ENCODE results near the gene SREBF1.

Gene SREBF1

DNA sequence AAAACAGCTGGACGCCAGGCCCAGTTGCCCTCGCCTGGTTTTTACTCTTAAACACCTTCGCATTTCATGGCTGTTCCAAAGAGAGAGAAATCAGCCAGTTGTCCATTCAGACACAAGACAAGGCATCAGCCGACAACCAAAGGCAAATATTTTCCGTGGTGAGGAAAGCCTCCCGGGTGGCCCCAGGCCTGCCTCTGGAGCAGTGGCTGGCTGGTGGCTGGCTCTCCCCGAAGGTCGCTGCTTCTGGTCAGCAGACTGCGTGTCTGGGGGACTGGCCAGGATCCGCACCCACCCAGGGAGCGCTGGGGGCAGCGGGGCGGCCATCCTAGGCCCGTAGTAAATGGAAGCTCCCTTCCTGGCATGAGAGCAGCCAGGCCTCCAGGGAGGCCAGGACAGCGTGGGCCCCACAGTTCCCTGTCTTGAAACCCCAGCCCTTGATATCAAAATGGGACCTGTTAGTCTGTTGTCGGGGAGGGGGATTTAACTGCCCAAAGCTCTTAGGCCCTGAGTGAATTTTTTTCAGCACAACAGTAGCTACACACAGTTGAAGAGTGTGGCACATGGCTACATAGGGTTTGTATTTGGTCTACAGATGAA is 57.7 kb downstream of the SREBF1 start:
- no peak for DNase-seq (ENCODE audit: low spot score)

DNA sequence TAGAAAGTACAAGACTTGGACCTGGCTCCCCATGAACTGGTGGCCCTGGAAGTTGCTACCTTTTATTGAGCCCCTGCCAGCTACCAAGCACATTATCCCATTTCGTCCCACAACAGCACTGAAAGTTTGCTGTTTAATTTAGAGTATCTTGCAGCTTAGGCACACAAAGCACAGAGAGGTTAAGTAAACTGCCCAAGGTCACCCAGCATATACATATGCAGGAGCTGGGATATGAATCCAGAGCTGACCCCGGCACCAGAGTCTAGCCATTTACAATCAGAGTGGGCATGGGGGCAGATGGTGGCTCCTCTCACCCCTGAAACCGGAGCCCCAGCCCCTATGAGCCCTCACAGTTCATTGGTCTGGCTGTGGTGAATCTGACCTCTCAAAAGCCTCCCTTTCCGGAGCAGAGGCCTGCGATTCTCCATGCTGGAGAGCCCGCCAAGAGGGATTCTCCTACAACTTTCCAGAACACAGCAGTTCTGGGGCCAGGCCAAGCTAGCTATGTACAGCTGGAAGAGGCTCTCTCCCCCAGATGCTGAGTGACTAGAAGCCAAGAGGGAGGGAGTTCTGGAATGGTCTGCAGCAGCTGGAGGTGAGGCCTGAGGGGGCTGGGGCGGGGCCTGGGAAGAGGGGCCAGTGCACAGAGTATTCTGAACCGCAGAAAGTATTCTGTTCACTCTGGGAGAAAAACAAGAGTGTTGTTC is 58.3 kb downstream of the SREBF1 start:
- no peak for DNase-seq (ENCODE audit: low spot score)

DNA sequence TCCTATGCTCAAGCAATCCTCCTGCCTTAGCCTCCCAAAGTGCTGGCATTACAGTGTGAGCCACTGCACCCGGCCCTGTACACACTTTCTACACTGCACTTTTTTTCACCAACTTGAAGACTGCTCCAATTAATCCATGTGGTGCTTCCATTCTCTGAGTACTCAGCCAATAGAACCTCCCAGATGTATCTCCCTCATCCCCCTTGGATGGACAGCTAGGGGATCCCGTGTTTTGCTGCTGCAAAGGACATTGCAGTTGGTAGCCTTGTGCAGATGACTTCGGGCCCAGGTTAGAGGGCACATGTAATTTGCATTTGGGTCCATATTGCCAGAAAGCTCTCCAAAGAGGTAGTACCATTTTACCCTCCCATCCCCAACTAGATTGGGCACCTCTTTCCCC is 59.9 kb downstream of the SREBF1 start:
- DNase-seq (ENCODE audit: low spot score), result no peak

DNA sequence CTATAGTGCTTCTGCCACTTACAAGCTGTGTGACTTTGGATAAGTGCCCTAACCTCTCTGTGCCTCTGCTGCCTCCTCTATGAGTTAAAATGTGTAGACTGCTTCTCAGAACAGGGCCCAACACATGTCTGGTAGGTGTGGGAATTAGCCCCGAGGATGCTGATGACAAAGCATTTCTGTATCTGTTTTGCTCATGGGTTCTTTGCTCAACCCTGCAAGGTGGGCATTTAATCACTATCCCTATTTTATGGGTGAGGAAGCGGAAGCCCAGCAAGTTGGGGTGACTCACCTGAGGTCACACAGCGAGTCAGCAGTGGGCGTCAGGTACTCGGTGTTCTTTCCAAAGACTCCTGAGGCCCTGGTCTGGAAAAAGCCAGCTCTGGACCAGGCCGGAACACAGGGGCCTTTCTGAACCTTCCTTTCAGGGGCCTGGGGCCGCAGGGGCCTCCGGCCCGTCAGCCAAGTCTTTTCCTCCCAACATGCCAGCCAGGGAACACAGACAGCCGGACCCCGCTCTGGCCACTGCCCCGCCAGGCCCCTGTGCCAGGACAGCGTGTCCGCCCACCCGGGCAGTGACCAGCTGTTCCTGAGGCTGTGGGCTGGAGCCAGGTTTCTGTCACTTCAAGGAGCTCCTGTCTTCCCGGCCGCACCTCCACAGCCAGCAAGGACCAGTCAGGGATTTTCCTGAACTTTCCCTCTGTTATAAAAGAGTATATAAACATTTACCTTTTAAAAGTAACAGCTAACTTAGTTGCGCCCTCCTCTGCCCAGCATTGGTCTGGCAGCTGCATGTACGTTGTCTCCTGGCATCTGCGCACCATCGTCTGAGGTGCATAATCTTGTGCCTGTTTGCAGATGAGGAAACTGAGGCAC is 62.5 kb downstream of the SREBF1 start:
- no peak for DNase-seq (ENCODE audit: low spot score)

DNA sequence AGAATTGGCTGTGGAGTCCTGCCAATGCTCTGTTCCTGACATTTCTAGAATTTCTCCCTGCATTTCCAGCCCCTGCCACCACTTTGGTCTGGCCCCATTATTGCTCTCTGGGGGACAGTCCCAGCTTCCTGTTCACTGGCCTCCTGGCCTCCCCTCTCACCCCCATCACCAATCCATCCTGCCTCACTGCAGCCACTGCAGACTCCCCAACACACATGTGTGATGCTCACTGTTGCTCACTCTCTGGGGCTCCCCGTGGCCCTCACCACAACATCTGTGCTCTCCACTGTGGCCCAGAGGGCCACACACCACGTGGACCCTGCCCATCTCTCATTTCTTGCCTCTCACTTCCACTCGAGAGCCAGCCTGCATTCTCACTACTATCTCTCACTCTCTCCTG is 64.6 kb downstream of the SREBF1 start:
- DNase-seq (ENCODE audit: low spot score), result no peak

DNA sequence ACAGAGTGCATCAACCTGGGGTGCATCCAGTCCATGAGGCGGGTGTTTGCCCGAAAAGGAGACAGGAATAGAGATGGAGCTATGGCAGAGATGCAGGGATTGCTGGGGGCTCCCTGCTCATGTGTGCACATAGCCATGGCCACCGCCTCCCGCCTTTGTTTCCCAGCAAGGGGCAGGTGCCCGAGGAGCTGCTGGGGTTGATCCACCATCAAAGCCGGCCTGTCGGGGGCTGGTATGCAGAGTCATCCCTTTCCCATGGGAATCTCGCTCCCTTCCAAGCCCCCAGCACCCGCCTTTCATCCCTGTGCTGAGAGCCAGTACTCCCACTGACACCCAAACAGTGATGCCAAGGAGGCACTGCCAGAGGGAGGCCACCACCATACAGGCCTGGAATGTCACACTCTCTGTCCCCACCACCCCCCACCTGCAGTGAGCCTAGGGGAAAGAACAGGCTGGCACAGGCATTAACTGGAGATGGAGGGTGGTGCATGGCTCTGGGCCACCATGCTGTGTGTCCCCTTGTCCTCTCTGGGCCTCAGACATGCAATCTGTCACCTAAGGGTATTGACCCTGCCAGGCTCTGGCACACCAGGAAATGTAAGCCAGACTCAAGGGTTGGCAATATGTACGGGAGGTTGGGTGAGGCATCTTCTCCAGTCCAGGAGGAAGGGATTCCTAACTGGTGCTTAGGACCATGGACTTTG is 65.1 kb downstream of the SREBF1 start:
- no peak for DNase-seq (ENCODE audit: low spot score)

DNA sequence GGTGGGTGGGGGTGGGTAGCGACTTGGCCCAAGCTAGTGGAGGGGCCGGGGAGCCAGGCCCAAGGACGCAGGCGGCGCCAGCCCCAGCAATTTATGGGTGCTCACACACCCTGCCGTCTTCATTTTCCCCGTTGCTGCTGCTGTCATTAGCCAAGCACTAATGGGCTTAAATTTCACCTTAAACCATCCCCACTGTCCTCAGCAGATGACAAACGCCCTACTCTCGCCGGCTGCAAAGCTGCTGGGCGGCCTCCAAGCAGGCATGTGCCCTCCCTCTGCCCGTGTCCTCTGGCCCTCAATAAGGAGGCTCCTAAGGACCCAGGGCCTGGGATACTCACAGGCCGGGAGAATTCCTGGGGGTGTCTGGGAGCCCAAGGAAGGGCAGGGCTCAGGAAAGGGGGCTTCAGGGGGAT is 66.1 kb downstream of the SREBF1 start:
- no peak for DNase-seq (ENCODE audit: low spot score)

DNA sequence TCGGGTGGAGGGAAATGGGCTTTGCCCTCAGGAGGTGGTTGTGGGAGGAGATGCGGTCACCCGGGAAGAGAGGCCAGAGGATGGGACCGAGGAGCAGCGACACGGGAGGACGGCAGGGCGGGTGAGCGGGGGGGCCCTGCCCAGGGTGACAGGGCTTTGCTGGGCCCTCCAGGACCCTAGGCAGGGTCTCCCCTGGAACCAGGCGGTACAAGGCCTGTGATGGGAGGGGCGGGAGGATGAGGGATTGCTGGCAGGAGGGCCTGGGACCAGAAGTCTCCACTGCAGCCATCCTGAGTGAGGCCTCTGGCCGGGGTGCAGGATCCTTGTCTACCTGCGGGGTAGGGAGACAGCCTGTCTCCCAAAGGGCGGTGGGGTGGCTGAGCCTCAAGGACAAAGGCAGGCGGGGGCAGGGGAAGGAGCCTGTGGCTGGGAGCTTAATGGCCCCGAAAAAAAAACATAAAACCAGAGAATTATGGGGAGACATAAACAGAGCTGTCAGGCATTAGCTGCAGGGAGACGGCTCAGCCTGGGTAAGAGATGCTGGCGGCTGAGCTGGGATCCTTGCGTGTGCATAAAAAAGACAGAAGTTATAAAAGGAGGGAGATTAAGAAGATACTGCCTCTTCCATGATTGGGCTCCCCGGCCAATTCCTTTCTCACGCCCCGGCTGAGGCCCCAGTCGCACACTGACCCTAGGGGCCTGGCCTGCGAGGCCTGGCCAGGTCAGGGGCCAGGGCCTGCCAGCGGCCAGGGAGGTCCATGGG is 66.7 kb downstream of the SREBF1 start:
- DNase-seq (ENCODE audit: low spot score), result no peak

DNA sequence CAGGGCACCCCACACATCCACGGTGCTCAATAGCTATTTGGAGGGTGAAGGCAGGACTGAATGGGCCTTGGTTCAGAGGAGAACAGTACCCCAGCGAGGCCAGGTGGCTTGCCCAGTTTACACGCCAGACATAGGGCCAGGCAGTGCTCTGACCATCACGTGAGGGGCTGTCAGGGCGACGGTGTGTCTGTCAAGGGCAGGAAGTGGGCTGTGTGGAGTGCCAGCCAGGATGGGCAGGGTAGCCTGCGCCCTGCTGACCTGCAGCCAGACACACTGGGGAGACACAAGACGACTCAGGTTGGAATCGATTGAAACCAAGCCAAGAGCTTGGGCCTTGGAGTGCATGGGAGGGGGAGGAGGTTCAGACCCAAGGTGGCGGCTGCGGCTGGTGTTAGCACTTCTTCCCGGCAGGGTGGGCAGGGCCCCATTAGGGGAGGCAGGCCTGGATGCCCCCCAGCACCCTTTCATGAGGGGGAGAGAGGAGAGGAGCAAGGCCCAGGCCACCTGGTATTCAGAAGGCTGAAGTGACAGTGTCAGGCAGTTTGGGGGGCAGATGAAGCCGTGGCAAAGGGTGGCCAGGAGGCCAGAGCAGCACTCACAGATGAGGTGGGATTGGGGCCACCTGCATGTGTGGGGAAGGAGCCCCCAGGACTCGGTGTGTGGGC is 68.2 kb downstream of the SREBF1 start:
- DNase-seq (ENCODE audit: low spot score), result no peak

DNA sequence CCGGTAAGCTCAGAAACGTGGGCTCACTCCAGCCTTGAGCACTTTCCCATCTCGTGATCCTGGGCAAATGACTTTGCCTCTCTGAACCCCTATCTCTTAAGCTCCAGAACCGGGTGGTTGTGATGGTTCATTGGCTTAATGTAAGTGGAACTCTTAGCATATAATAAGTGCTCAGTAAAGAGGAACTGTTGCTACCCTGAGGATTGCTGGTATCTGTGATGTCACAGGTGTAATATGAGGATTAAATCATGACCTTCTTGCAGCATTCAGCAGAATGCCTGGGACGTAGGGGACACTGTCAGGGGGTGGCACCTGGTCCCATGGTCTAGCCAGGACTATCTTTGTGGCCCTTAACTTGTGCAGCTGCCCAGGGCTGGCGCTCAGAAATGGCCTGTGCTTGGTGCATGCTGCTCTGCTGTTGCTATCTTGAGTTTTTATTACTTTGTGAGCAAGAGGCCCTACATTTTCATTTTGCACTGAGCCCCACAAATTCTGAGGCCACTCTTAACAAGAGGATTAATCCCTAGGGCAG is 68.8 kb downstream of the SREBF1 start:
- DNase-seq (ENCODE audit: low spot score), result no peak

DNA sequence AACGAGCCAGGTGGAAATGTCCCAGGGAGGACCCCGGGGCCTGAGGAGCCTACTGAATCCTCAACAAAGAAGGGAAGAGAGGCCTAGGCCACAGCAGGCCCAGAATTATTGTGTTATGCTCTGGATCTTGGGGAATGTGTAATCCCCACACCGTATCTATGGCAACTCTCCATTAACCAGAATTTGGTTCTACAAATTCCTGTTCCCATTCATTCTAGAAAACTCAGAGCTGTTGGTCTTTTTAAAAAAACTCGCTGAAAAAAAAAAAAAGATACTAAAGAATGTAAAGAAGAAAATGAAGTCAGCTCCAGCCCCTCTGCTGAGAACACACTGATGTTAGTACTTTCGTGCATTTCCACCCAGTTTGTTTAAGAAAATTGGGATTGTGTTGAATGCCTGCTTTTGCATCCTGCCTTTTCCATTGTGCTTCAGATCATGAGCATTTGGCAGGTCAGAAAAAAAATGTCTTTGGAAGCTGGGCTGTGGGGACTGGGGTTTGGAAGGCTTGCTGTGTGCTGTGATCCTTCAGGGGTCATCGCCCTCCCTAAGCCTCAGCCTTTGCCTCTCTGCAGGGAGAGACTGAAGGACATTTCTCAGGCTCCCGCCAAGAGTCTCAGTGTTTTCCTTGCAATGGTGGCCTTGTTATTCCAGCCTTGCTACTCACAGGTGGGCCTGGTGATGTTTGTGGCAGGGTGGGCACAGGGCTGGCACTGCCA is 69.5 kb downstream of the SREBF1 start:
- no peak for DNase-seq (ENCODE audit: low spot score)

DNA sequence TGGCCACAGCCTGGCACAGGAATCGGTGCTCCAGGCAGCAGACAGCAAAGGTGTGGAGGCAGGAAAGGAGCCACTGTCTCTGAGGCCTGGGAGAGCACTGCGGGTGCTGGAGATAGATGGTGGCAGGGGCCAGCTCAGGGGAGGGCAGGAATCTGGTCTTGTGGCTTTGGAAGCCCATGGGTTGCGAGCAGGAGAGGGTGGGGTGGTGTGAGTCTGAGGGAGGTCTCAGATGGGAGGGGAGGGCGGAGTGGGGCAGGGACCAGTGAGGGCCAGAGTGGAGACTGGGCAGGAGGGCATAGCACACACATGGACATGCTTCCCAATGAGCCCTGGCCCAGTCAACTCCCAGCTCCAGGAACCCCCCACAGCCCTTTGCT is 70.1 kb downstream of the SREBF1 start:
- DNase-seq (ENCODE audit: low spot score), result no peak

DNA sequence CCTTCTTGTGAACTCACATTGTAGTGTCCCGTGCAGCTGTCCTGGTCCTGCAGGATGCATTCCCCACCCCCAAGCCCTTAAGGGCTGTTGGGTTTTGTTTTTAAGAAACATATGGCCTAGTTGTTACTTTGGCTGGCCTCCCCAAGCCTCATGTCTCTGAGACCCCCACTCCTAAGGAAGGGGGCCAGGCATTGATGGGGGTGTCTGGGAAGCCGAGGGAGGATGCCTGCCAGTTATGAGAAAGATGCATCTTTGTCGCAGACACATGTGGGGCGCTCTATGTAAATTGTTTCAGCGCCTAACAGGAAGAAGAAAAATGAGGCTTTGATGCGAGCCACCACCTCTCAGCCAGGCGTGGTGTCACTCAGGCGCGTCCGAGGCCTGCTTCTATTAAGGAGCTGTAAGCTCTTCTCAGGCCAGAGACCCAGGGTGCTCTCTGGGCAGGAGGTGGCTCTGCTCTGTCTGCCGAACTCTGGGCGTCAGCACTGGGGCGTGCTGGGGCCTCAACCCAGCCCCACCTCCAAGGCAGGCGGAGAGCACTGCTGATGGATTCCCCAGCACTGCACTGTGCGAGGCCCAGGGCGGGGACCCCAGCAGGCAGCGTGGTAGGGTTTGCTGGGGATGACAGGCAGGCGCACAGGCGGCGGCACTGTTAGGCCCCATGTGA is 70.6 kb downstream of the SREBF1 start:
- DNase-seq (ENCODE audit: low spot score), result peak; percentile 80

DNA sequence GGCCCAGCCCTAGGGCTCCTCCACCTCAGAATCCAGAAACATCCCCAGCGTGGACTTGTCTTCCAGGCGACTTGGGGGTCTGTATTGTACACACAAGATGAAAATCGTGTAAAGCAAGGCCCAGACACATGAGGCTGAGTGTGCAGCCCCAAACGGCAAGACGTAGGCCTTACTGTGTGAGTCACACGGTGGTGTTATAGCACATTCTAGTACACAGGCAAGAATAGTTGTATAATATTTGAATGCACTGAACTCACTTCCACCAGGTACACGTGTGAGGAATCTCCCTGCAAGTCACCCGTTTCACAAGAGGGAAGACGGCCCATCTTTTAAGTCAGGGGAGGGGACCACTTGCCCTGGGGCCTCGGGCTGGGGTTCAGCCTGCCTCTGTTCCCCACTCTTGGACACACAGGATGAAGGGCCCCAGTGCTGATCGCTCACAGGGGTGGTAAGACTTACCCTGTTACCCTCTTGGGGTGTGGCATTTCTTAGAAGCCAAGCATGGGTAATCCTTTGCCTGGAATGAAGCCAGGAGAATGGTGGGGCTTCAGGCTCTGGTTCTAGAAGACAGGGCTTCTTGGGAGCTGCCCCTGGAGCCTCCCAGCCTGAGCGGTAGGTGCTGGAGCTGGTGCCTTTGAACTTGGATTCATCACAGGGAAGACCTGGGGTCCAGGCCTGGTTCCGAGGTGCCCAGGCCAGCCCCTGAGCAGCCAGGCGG is 71.3 kb downstream of the SREBF1 start:
- no peak for DNase-seq (ENCODE audit: low spot score)

DNA sequence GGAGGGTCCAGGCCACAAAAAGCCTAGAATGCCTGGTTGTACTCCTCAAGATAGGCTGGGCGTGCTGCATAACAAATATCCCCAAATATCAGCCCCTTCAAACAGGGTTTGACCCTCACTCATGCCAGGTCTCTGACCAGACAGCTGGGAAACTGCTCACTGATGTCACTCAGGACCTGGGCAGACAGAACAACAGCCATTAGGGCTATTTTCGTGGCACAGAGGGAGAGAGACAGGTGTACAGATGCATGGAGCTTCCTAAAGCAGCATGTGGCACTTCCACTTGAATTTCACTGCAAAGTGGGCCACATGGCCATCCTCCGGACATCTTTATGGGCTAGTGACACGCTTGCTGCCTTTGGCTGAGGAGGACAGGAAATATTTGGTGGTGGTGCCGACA is 73.1 kb downstream of the SREBF1 start:
- DNase-seq (ENCODE audit: low spot score), result no peak

DNA sequence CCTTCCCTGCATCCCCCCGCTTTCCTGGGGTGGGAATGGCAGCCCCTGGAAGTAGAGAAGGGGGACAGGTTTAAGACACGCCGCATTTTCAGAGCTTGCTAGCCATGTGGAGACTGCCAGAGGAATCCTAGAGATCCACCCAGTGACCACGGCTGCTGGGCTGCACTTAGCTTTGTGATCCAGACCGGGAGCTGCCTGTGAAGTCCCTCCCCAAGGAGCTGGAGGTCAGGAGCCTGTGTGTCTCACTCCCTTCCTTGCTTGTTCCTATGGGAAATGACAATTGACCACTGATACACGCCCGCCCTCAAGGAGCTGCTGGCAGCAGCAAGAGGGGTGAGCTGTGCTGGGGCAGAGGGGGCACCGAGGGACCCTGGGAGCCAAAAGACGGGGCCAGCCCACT is 73.7 kb downstream of the SREBF1 start:
- DNase-seq (ENCODE audit: low spot score), result no peak

DNA sequence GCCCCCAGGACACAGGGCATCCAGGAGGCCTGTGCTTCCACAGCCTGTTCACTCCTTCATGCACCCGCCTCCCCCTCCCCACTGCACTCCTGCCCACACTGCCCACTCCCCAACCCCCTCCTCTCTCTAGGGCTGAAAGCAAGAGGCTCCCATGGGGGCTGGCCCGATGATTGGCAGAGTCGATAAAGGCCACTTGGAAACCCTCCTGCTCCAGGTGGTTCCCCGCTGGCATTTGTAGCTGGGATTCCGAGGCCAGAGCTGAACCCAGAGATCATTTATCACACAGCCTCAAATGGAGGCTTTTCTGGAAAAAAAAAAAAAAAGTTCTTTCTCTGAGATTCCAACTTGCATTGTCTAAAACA is 74.1 kb downstream of the SREBF1 start:
- DNase-seq (ENCODE audit: low spot score), result no peak
